Esophagus (tissue), 2 donors: ENCODE results near the gene CCDC57. TPM values are rescaled to one million over a fixed set of nuclear protein-coding genes. Genes with fewer than 3 reads are reported as not detected.
A peak's percentile ranks its signal among the peaks of the same experiment; 100 is the strongest.

ENCODE experiments used
- H3K27ac ChIP-seq, 2 donors: one replicate each; pipeline ENCODE4 v1.5.1; 2013; ENCODE audit warnings: low read depth in 2 of 2, mild to moderate bottlenecking in 2 of 2, inconsistent platforms in 1 of 2, low read length in 1 of 2, moderate library complexity in 1 of 2
- H3K27me3 ChIP-seq, 2 donors: one replicate each; pipeline ENCODE4 v1.6.1; 2013; ENCODE audit warnings: low read length in 2 of 2, control low read depth in 1 of 2, mild to moderate bottlenecking in 1 of 2; ENCODE audit not compliant: insufficient read depth in 2 of 2, control insufficient read depth in 1 of 2
- H3K36me3 ChIP-seq, 2 donors: one replicate each; pipeline ENCODE4 v1.6.1; 2013; ENCODE audit warnings: low read length in 1 of 2; ENCODE audit not compliant: control insufficient read depth in 2 of 2, insufficient read depth in 2 of 2
- H3K4me1 ChIP-seq, 2 donors: one replicate each; pipeline ENCODE4 v1.6.1; 2013; ENCODE audit warnings: low read length in 1 of 2; ENCODE audit not compliant: control insufficient read depth in 2 of 2, insufficient read depth in 2 of 2
- H3K4me3 ChIP-seq, 2 donors: one replicate each; pipeline ENCODE4 v1.5.1; 2013; ENCODE audit warnings: low read length in 2 of 2, mild to moderate bottlenecking in 2 of 2, low read depth in 1 of 2, moderate library complexity in 1 of 2
- H3K9me3 ChIP-seq, 2 donors: one replicate each; pipeline ENCODE4 v1.6.1; 2013; ENCODE audit warnings: mild to moderate bottlenecking in 2 of 2, low read depth in 1 of 2, low read length in 1 of 2, moderate library complexity in 1 of 2; ENCODE audit not compliant: control insufficient read depth in 2 of 2, insufficient read depth in 1 of 2
- WGBS, 2 donors: extraction: QIAGEN DNeasy Blood & Tissue Kit; methylation state at CpG; one replicate each; pipeline ENCODE4 v1.1.7; 2013; 5-methylcytosine and 5-hydroxymethylcytosine counted together
- polyA plus RNA-seq, 2 donors: library from polyadenylated mRNA; stranded (reverse); fragments of 200-250 nt; gene quantifications; one replicate each; pipeline ENCODE4 v1.2.3, GENCODE V29; 2013
- donor health status: healthy with polysubstance abuse.
- donor health status: Bipolar disorder and iron deficiency.

The CCDC57 gene
- polyA plus RNA-seq, 2 donors = 16.3 to 33.7 TPM

DNA sequence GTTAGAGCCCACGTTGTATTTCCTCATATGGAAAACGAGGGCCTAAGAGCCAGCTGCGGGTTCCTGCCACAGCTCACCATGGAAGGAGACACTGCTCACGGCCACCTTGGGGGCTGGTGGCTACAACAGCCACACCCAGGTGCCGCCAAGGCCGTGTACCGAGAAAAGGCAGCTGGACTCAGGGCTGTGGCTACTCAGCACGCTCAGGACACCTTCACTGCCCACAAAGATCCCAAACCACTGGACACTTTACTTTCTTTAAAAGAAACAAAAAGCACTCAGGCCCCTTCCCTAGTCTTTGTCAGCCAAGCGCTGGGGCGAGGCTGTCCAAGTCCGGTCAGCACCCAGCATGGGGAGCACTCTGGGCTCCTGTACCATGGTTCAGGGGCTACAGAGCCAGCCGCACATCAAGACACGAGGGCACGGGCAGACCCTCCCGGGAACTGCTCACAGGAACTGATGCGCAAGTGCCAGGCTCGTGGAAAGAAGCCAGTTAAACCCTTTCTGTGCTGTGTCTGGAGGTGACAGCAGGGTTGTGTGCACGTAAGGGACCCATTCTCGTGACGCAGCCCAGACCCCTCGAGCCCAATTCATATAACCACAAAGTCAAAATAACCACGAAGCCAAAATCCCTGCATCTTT, 34.7 kb upstream of the CCDC57 start:
- Histone ChIP-seq H3K27ac (peak overlapping the region; percentile 57 to 89), H3K4me3 (no peak overlapping the region)
- WGBS, 2 donors = 53 to 59% methylated on average over 22 of the region's 22 CpGs

DNA sequence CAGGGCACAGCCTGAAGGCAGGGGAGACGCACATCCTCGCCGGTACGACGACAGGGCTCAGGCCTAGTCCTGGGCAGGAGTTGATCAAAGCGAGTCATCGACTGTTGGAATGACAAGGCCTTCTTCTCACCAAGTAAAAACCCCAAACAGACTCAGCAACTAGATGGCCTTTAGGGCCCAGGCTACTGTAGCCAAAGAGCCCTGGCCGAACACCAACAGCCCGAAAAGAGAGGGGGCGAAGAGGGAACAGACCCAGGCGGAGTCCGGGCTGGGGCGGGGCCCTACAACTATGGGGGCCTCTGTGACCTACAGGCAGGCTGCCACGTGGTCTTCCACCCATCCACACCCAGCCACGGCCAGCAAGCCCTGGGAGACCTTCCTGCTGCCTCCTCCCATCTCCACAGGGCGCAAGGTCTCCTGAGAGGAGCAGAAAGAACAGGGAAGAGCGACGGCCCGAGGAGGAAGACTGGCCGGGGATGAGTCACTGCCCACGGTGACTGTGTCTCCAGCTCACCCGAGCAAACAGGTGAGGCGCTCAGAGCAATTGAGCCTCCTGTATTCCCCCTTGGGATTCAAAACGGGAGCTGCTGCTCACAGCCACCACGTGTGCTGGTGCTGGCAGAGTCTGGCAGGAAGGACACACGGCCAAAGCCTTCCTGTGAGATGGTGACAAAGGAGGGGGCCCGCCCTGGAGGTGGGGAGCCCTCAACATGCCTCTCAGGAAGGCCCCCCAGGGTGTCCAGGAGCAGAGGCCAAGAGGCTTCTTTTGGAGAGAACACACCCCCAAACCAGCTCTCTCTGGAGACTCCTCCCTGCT, 33.9 kb upstream of the CCDC57 start:
- Histone ChIP-seq H3K4me3 (no peak overlapping the region), H3K27me3 (no peaks in the 10 kb centered on the region), H3K27ac (peak overlapping the region; percentile 57 to 89), H3K9me3 (no peaks in the 10 kb centered on the region), H3K4me1 (peaks cover 10 to 33% of the 10 kb centered on the region in 2 donors), H3K36me3 (peaks cover 24 to 80% of the 10 kb centered on the region in 2 donors)
- 29 to 48% methylated on average over 27 of the region's 27 CpGs for WGBS, 2 donors

More for the DNA sequence above, 34.7 kb upstream of the CCDC57 start:
- no peaks in the 10 kb centered on the region for H3K9me3 ChIP-seq
- H3K27me3 ChIP-seq = no peaks in the 10 kb centered on the region
- H3K36me3 ChIP-seq = peaks cover 30 to 87% of the 10 kb centered on the region in 2 donors
- peaks cover 10 to 27% of the 10 kb centered on the region in 2 donors for H3K4me1 ChIP-seq

DNA sequence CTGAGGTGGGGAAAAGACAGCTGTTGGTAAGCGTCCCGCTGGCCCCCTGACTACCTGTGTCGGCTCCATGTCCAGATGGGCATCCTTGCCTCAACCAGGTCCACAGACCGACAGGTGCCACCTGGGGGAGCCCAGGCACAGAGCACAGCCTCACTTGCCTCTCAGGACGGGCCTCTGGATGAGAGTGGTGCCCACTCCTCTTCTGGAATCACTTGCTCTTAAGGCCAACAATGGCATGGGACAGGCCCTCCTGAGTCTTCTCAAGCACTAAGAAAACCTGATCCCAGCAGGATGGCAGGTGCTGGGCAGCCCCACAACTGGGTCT, 33.4 kb upstream of the CCDC57 start:
- no peaks in the 10 kb centered on the region for H3K27me3 ChIP-seq
- H3K4me1 ChIP-seq = peaks cover 16 to 38% of the 10 kb centered on the region in 2 donors
- H3K36me3 ChIP-seq = peaks cover 19 to 77% of the 10 kb centered on the region in 2 donors
- peak overlapping the region; percentile 57 to 89 for H3K27ac ChIP-seq
- H3K9me3 ChIP-seq = no peaks in the 10 kb centered on the region
- 54 to 65% methylated on average over 5 of the region's 5 CpGs for WGBS, 2 donors
- H3K4me3 ChIP-seq = no peak overlapping the region

- 74 to 77% methylated on average over 47 of the region's 47 CpGs for WGBS, 2 donors
- no peaks in the 10 kb centered on the region for H3K27me3 ChIP-seq
- peaks cover 16 to 77% of the 10 kb centered on the region in 2 donors for H3K36me3 ChIP-seq
- H3K9me3 ChIP-seq = no peaks in the 10 kb centered on the region
- H3K27ac ChIP-seq = peak overlapping the region in 1 of 2 donors; percentile 89
- H3K4me1 ChIP-seq = peaks cover 20 to 44% of the 10 kb centered on the region in 2 donors
- H3K4me3 ChIP-seq = no peak overlapping the region
Observed at GRCh38 chr17:82245134-82246039, 32.7 kb upstream of the CCDC57 start.

GRCh38 chr17:82244413-82245133, 31.9 kb upstream of the CCDC57 start:
- WGBS, 2 donors = 81 to 83% methylated on average over 39 of the region's 39 CpGs
- no peaks in the 10 kb centered on the region for H3K27me3 ChIP-seq

GRCh38 chr17:82243648-82244412, 31.2 kb upstream of the CCDC57 start:
- Histone ChIP-seq H3K27me3 (no peaks in the 10 kb centered on the region), H3K27ac (peak overlapping the region in 1 of 2 donors; percentile 5), H3K36me3 (peaks cover 11 to 67% of the 10 kb centered on the region in 2 donors), H3K4me1 (peaks cover 23 to 54% of the 10 kb centered on the region in 2 donors), H3K4me3 (no peak overlapping the region), H3K9me3 (no peaks in the 10 kb centered on the region)
- 81 to 83% methylated on average over 19 of the region's 19 CpGs for WGBS, 2 donors

More at GRCh38 chr17:82244413-82245133, 31.9 kb upstream of the CCDC57 start:
- Histone ChIP-seq H3K4me1 (peaks cover 20 to 50% of the 10 kb centered on the region in 2 donors), H3K27ac (peak overlapping the region in 1 of 2 donors; percentile 13), H3K9me3 (no peaks in the 10 kb centered on the region), H3K36me3 (peaks cover 16 to 71% of the 10 kb centered on the region in 2 donors), H3K4me3 (no peak overlapping the region)

DNA sequence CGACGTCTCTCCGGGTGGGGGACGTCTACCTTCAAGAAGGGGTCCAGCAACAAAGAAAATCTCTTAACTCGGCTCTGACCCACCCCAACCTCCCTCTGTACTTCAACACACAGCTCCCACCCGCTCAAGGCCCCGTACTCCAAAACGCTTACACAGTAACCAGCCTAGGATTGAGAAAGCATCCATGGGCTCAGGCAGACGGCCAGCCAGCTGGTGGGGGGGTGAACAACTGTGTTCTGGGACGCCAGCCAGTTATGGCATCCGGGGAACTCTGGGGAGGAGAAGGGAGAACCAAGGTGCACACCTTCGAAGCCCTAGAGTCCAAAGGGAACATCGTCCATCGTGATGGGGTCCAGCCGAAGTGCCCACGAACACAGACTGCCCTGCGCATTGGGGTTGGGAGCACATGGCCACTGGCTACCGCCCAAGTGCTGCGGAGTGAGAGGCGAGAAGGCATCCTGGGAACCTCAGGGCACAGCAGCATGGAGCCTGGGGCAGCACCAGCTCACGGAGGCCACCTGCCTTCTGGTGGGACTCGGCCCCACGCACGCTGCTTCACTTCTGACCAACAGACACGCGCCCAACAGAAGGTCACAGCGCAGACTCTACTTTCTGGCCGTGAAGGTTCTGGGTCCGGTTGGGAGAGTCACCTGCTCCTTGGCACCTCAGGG, 30.5 kb upstream of the CCDC57 start:
- Histone ChIP-seq H3K36me3 (peaks cover 7 to 60% of the 10 kb centered on the region in 2 donors), H3K4me1 (peaks cover 28 to 59% of the 10 kb centered on the region in 2 donors), H3K9me3 (no peaks in the 10 kb centered on the region), H3K27me3 (no peaks in the 10 kb centered on the region), H3K27ac (peak overlapping the region; percentile 48 to 81), H3K4me3 (no peak overlapping the region)
- WGBS, 2 donors = 55 to 60% methylated on average over 29 of the region's 29 CpGs

- 67 to 69% methylated on average over 24 of the region's 24 CpGs for WGBS, 2 donors
- Histone ChIP-seq H3K4me1 (peaks cover 29 to 61% of the 10 kb centered on the region in 2 donors), H3K27me3 (no peaks in the 10 kb centered on the region), H3K9me3 (no peaks in the 10 kb centered on the region), H3K36me3 (peaks cover 7 to 56% of the 10 kb centered on the region in 2 donors), H3K27ac (peak overlapping the region; percentile 48 to 81), H3K4me3 (no peak overlapping the region)
Observed at GRCh38 chr17:82242698-82242976, 30.0 kb upstream of the CCDC57 start.
